Choroid plexus epithelial cell (primary cell): ENCODE results near the gene RAB23.

Source experiments
- DNase-seq: peaks from one replicate; pipeline ENCODE4 v3.0.0-alpha.2; 2010; ENCODE audit warnings: low read depth
- H3K4me3 ChIP-seq: 2 replicates; pipeline ENCODE4 v1.5.1; 2011; ENCODE audit warnings: low read depth, mild to moderate bottlenecking, control low read depth, low read length, moderate library complexity
- TF ChIP-seq, protein P1 (sequence below): conservative IDR thresholded peaks from 2 replicates; pipeline ENCODE4 v1.5.1; 2011; ENCODE audit warnings: low read depth, mild to moderate bottlenecking, control low read depth, inconsistent platforms, low read length, moderate library complexity

The RAB23 gene

GRCh38 chr6:57207872-57208271, 14.2 kb downstream of the RAB23 start:
- TF ChIP-seq, protein P1, sequence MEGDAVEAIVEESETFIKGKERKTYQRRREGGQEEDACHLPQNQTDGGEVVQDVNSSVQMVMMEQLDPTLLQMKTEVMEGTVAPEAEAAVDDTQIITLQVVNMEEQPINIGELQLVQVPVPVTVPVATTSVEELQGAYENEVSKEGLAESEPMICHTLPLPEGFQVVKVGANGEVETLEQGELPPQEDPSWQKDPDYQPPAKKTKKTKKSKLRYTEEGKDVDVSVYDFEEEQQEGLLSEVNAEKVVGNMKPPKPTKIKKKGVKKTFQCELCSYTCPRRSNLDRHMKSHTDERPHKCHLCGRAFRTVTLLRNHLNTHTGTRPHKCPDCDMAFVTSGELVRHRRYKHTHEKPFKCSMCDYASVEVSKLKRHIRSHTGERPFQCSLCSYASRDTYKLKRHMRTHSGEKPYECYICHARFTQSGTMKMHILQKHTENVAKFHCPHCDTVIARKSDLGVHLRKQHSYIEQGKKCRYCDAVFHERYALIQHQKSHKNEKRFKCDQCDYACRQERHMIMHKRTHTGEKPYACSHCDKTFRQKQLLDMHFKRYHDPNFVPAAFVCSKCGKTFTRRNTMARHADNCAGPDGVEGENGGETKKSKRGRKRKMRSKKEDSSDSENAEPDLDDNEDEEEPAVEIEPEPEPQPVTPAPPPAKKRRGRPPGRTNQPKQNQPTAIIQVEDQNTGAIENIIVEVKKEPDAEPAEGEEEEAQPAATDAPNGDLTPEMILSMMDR = no peak
- no peak for DNase-seq
- H3K4me3 ChIP-seq = no peak overlapping the region

- no peak overlapping the region for H3K4me3 ChIP-seq
- TF ChIP-seq, protein P1 = no peak
- peak; percentile 61 for DNase-seq
Measured at GRCh38 chr6:57207141-57207540, 15.0 kb downstream of the RAB23 start.

- no peak overlapping the region for H3K4me3 ChIP-seq
- TF ChIP-seq, protein P1 = no peak
- peak; percentile 42 for DNase-seq
Measured at GRCh38 chr6:57205550-57206328, 16.4 kb downstream of the RAB23 start.

GRCh38 chr6:57201718-57202117, 20.4 kb downstream of the RAB23 start:
- DNase-seq = no peak
- TF ChIP-seq, protein P1 = no peak
- no peak overlapping the region for H3K4me3 ChIP-seq

GRCh38 chr6:57198926-57199636, 23.0 kb downstream of the RAB23 start:
- TF ChIP-seq, protein P1 = no peak
- no peak for DNase-seq
- H3K4me3 ChIP-seq = no peak overlapping the region

DNA sequence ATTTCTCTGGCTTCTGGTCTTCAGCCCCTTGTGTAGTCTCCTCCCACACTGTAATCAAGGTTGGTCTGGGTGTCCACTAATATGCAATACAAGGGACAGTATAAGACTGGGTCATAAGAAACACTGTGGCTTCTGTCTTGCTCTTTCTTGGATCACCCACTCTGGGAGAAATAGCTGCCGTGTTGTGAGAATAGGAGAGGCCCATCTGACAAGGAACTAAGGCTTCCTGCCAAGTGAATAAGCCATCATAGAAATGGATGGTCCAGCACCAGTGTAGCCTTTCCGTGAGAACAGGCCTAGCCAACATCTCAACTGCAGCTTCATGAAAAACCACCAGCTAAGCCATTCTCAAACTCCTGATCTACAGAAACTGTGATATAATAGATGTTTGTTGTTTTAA, 26.6 kb downstream of the RAB23 start:
- DNase-seq = no peak
- no peak overlapping the region for H3K4me3 ChIP-seq
- TF ChIP-seq, protein P1 = no peak
